Right hindlimb (tissue), 1 donor: ENCODE measurements around the gene ZNF776.
"Not testable (repeated sequence)": the region's sequence is repeated elsewhere in the genome, so short reads cannot be mapped to it uniquely, and the experiment has no call there.

ENCODE experiments used
- DNase-seq: peaks from one replicate; pipeline ENCODE4 v3.0.0-alpha.2; 2018

Gene ZNF776

DNA sequence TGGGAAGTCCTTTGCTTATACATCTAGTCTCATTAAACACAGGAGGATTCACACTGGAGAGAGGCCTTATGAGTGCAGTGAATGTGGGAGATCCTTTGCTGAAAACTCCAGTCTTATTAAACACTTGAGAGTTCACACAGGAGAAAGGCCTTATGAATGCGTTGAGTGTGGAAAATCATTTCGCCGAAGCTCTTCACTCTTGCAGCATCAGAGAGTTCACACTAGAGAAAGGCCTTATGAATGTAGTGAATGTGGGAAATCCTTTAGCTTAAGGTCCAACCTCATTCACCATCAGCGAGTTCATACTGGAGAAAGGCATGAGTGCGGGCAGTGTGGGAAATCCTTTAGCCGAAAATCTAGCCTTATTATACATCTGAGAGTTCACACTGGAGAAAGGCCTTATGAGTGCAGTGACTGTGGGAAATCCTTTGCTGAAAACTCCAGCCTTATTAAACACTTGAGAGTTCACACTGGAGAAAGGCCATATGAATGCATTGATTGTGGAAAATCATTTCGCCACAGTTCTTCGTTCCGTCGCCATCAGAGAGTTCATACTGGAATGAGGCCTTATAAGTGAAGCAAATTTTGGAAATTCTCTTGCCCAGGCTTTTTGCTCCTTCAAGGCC, 32.7 kb downstream of the ZNF776 start:
- DNase-seq: no peak

DNA sequence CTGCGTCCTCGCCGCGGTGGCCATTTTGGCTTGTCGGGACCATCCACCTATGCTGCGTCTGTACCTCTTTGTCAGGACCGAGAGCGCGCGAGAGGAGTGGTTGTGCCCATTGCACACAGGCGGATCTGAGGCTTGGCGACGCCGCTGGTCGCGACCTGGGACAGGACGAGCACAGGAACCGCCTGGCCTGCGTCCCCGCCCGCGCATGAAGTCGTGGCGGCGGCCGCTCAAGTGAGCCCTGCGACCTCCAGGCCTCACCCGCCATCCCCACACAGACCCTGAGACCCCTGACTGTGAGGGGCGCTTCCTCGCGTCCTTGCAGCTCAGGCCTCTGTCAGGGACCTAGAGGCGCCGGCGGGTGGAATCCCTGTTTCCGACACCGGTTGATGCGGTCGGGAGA, 39.7 kb downstream of the ZNF776 start:
- DNase-seq: no peak

DNA sequence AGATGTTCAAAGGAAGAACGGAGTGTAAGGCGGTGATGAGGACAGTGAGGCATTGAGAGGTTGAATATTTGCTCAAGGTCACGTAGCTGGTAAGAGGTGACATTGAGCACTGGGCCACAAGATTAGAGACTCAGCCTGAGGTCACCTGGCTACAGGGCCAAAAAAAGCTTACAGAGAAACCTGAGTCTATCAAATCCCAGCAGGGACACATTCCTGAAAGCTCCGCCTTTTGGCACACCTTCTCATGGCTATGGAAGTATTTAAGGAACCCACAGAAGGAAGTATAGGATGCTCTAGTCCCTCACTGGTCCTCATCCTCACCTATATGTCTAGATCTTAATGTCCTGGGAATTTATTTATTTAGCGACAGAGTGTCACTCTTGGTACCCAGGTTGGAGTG, 40.3 kb downstream of the ZNF776 start:
- no peak for DNase-seq

DNA sequence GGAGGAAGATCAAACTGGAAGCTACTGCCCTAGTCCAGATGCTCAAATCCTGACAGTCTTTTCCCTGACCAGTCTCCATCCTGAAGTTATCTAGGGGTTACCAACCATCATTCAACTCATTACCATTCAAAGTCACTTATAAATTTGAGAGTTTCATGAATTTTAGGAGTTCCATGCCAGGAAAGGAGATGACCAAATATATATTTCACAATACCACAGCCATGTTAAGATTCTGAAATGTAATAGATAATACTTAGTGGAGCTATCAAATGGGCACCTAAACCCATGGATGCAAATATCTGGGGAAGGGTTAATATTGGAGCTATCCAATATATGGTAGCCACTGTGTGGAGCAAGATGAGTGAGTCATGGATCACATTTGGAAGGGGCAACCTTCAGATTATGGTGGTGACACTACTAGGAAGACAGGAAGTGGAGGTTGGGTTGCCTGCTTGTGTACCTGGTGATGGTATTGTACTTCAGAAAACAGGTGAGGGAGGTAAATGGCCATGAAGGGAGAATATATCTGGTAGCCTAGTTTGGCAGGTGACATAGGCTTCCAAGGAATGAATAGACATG, 41.6 kb downstream of the ZNF776 start:
- no peak for DNase-seq

DNA sequence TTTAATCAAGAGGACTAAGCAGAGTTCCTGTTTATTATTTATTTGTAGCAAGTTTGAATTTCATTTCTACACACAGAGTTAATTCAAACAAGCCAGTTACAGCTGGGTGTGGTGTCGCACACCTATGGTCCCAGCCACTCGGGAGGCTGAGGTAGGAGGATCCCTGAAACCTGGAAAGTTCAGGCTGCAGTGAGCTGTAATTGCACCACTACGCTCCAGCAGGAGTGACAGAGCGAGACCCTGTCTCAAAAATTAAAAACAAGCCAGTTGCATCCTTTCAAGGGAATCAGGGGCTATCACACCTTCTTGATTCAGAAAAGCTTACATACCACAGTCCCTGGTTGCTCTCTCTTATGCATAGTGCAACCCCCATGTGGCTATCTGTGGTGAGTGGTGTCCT, 42.7 kb downstream of the ZNF776 start:
- no peak for DNase-seq

DNA sequence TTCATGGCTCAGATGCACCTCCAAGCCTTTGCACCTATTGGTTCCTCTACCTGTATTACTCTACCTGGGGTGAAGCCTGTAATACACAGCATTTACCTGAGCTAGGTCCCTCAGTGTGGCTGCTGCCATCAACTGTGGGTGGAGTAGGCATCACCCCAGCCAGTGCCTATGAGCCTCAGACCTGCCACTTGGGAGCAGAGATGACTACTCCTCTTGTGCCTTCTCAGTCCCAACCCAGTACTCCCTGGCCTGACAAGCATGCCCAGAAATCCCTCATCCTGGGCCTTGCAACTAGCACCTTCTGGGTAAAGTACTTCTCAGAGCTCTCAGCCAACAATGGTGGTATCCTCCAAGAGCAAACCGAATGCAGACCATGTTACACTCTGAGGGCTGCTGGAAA, 50.0 kb downstream of the ZNF776 start:
- not testable (repeated sequence) for DNase-seq

DNA sequence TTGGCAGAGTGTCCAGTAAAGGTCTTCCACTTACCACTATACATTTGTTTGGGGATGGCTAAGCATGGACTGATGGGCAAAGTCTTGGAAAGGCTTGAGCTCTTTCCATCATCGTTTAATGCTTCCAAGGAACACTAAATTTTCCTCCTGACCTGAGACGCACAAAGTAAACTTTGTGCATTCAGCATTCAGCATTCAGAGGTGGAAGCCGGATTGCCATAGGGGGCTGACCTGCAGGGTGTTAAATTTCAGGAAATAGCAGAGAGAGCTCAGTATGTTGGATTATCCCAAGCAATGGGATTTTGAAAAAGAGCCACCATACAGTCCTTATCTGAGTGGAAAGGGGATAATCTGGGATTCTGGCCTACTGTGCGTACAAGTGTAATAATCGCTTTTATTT, 54.1 kb downstream of the ZNF776 start:
- no peak for DNase-seq

DNA sequence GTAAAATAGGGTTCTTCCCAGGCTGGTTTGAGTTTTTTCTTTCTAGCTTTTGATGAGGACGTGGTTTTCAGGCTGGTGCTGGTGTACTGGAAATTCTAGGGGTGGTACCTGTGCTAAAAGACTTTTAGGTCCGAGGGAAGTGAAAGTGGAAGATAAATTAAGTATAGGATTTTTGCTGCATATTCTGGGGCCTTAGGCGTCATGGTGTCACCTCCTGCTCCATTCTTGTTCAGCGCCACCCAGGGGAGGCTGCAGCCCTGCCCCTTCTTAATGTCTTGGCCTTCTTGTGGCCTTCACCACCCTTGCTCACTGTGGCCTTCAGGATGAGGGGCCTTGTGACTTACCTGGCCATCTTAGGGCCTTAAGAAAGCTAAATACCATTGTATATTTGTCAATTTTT, 55.7 kb downstream of the ZNF776 start:
- no peak for DNase-seq

DNA sequence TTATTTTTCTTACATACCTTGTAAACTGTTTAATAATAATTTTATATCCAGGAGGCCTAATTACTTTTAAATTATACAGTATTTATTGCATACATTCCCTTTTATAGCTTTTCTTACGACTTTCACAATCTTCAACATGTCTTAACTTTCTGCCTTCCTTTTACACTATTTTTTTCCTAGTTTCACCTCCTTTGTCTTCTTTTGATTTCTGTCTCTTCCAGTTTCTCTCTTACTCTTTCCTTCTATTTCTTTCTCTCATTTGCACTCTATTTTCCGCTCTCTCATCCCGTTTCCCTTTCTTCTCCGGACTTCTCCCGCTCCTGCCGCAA, 56.6 kb downstream of the ZNF776 start:
- no peak for DNase-seq

DNA sequence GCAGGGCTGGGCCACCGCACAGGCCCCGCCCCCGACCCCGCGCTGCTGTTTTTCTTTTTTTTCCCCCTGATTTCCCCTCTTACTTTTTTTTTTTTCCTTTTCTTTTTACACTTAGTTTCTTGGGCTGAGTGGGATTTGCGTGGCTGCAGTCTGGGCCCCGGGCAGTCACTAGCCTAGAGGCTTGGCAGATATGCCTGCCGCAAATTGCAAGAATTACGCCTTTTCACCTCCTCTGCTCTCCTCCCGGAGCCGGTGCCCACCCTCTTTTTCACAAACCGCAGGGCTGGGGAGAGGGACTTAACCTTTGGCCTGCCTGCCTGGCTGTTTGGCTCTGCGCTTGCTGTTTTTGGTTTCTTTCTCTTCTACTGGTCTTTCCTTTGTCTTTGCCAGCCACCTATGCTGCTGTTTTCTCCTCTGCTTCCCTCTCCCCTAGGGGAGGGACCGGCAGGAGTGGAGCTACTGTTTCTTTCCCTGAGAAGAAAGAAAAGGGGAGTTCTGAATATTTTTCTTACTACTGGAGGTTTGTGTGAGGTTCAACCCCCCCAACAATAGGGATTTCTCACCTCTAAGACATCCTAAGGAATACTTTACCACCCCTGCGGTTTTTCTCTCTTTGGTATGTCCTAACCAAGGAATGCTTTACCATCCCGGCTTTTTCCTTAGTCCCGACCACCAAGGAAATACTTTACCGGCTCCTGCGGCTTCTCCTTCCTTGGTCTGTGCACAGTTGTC, 57.1 kb downstream of the ZNF776 start:
- DNase-seq: peak; percentile 56

DNA sequence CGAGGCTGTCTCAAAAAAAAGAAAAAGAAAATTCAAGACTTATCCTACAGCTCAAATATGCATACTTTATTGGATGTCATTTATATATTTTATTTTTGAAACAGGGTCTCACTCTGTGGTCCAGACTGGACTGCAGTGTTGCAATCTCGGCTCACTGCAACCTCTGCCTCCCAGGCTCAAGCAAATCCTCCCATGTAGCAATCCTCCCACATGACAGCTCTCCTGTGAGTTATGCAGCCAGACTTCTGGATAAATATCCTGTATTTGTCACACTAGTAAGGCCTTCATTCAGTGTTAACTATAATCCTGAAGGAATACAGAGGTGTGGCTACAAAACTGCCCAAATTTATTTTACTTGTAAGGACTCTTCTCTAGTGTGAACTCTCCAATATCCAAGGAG, 60.9 kb downstream of the ZNF776 start:
- DNase-seq: no peak
